ENCODE measurements around the gene CSE1L.
"Not testable (repeated sequence)": the region's sequence is repeated elsewhere in the genome, so short reads cannot be mapped to it uniquely, and the experiment has no call there.

Gene CSE1L

DNA sequence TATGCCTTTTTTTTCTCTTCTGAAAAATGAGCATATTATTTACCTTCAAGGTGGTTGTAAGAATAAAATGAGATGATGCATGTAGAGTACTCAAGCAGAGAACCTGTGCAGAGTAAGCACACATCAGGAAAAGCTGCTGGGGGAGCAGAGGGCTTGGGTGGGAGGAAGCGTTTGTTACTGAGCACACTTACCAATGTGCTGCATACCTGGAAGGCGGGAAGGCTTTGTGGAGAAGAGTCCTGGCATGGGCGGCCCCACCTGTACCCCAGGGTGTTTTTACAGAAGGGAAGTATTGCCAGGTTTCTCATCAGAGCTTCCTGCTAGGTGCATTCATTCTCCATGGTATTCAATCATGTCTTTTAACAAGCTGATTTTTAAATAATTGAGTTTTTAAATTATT, 52.9 kb downstream of the CSE1L start:
- Histone ChIP-seq H3K27ac (ENCODE audit: extremely low read depth, low read depth, low read length) (no peak overlapping the region), H3K36me3 (ENCODE audit: control insufficient read depth in 2 of 2, insufficient read depth in 1 of 2, low read length in 2 of 2) (peaks cover 62 to 94% of the 10 kb centered on the region in 2 experiments), H3K9me3 (ENCODE audit: control insufficient read depth, insufficient read depth, low read depth, low read length) (no peaks in the 10 kb centered on the region), H3K4me3 (ENCODE audit: low read depth, low read length) (no peak overlapping the region), H3K4me1 (ENCODE audit: control insufficient read depth, insufficient read depth, low read length) (no peaks in the 10 kb centered on the region)
- TF ChIP-seq ZNF433 (tag by site-specific recombination; IDR thresholded peaks at IDR 0.05; ENCODE audit: low read depth), result no peak
- TF ChIP-seq ZNF280D (tag by site-specific recombination; IDR thresholded peaks at IDR 0.05), result no peak
- TF ChIP-seq KLF16 (tag by site-specific recombination; IDR thresholded peaks at IDR 0.05), result no peak
- TF ChIP-seq ZNF837 (tag by site-specific recombination; IDR thresholded peaks at IDR 0.05), result no peak
- no peak for TF ChIP-seq ZNF701 (tag by site-specific recombination; IDR thresholded peaks at IDR 0.05)
- no peak for TF ChIP-seq KLF7 (tag by site-specific recombination; IDR thresholded peaks at IDR 0.05; ENCODE audit: borderline replicate concordance)
- TF ChIP-seq TRIM28 (IDR thresholded peaks at IDR 0.05; ENCODE audit: borderline replicate concordance, low read length), result no peak
- ChIA-PET POLR2A (no interaction called here), CTCF (no interaction called here)

DNA sequence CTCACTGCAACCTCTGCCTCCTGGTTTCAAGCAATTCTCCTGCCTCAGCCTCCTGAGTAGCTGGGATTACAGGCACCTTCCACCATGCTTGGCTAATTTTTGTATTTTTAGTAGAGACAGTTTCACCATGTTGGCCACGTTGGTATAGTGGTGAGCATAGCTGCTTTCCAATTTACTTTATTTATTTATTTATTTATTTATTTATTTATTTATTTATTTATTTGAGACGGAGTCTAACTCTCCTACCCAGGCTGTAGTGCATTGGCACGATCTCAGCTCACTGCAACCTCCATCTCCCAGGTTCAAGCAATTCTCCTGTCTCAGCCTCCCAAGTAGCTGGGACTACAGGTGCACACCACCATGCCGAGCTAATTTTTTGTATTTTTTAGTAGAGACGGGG, 54.2 kb downstream of the CSE1L start:
- POLR2A ChIA-PET, result interaction anchor here (0.6 kb wide), 1 partner anchor 14 kb away, joined by 8 read pairs; no protein-coding TSS in a partner anchor
- H3K4me1 ChIP-seq (ENCODE audit: control insufficient read depth, insufficient read depth, low read length); H3K9me3 ChIP-seq (ENCODE audit: control insufficient read depth, insufficient read depth, low read depth, low read length); H3K27ac ChIP-seq (ENCODE audit: extremely low read depth, low read depth, low read length); H3K4me3 ChIP-seq (ENCODE audit: low read depth, low read length): not testable (repeated sequence)
- peaks cover 59 to 90% of the 10 kb centered on the region in 2 experiments for H3K36me3 ChIP-seq (ENCODE audit: control insufficient read depth in 2 of 2, insufficient read depth in 1 of 2, low read length in 2 of 2)
- CTCF ChIA-PET, result interaction anchor here (1.2 kb wide), 2 partner anchors 63 to 116 kb away, joined by 3 read pairs; no protein-coding TSS in a partner anchor
- TF ChIP-seq ZNF404 (tag by site-specific recombination; IDR thresholded peaks at IDR 0.05) (0 out of 2 replicates have a peak, but pooled peaks have one; percentile 34), ZFP3 (tag by site-specific recombination; IDR thresholded peaks at IDR 0.05; ENCODE audit: low read depth) (0 out of 2 replicates have a peak, but pooled peaks have one; percentile 33), ZNF623 (tag by site-specific recombination; IDR thresholded peaks at IDR 0.05) (peak; percentile 82), ZBTB21 (tag by site-specific recombination; IDR thresholded peaks at IDR 0.05) (peak; percentile 49; the same call in 1 of the 2 replicates), ZNF292 (tag by site-specific recombination; IDR thresholded peaks at IDR 0.05; ENCODE audit: borderline replicate concordance, low read depth) (peak; percentile 72; the same call in 1 of the 2 replicates), PRDM4 (tag by site-specific recombination; IDR thresholded peaks at IDR 0.05) (peak; percentile 11; the same call in 1 of the 2 replicates), ZNF518A (tag by site-specific recombination; conservative IDR thresholded peaks at IDR 0.05; ENCODE audit: low read depth) (peak; percentile 93), ZNF354C (tag by site-specific recombination; IDR thresholded peaks at IDR 0.05; ENCODE audit: borderline replicate concordance, low read depth) (peak; percentile 77; the same call in 1 of the 2 replicates), ZNF580 (tag by site-specific recombination; IDR thresholded peaks at IDR 0.05) (0 out of 2 replicates have a peak, but pooled peaks have one; percentile 46), ZBTB1 (tag by site-specific recombination; IDR thresholded peaks at IDR 0.05) (peak; percentile 33; the same call in 1 of the 2 replicates), ZNF664 (tag by site-specific recombination; IDR thresholded peaks at IDR 0.05) (peak; percentile 45), OVOL3 (tag by site-specific recombination; IDR thresholded peaks at IDR 0.05) (peak; percentile 64; the same call in 1 of the 2 replicates), ZNF510 (tag by site-specific recombination; IDR thresholded peaks at IDR 0.05; ENCODE audit: insufficient replicate concordance) (peak; percentile 76)

All from HEK293 (cell line).